ENCODE results near the gene CLTB.
A peak's percentile ranks its signal among the peaks of the same experiment; 100 is the strongest.

The CLTB gene

DNA sequence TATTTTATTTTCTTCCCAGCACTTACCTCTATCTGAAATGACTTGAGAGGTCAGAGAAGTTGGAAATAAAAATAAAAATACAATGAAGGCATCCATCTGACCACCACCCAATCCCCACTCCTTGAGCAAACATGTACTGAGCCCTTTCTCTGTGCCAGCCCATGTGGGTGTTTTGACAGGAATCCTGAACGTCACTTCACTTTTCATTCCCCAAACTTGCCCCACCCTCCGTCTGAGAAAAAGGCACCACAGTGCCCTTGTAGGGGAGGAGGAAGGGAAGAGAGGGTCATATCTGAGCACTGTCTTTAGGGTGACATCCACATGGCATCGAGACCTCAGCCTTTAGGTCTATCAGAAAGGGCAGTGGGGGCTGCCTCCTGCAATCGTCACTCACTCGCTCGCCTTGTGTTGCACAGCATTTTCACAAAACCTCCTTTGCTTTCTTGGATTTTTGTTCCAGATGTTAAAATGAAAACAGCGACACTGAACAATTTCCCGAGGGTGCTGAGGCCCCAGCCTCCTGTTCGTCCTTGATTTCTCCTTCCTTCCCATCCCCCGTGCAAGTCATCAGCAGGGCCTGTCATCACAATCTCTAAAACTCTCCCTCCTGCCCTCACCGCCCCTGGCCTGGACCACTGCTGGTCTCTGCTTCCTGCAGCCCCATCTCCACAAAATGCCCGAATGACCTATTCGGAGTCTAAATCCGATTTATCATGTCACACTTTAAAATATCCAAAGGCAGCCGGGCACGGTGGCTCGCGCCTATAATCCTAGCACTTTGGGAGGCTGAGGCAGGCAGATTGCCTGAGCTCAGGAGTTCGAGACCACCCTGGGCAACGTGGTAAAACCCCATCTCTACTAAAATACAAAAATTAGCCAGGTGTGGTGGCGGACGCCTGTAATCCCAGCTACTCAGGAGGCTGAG lies 14.8 kb downstream of the CLTB start:
- H3K4me3 Mint-ChIP-seq = no peak overlapping the region
- H3K36me3 Mint-ChIP-seq = peaks cover 15 to 47% of the 10 kb centered on the region in 2 donors
- no peak overlapping the region for H3K27ac Mint-ChIP-seq
- DNase-seq (no peak), ATAC-seq (replicated peaks) (no peak)
- H3K27me3 Mint-ChIP-seq = no peaks in the 10 kb centered on the region
- H3K4me1 Mint-ChIP-seq = peaks cover 0 to 4% of the 10 kb centered on the region in 2 donors
- no peaks in the 10 kb centered on the region for H3K9me3 Mint-ChIP-seq

GRCh38 chr5:176400382-176401156 lies 15.8 kb downstream of the CLTB start:
- Mint-ChIP-seq H3K27me3 (no peaks in the 10 kb centered on the region), H3K4me3 (no peak overlapping the region), H3K27ac (peak overlapping the region; percentile 63), H3K36me3 (peaks cover 19 to 42% of the 10 kb centered on the region in 2 donors), H3K4me1 (peaks cover 0 to 4% of the 10 kb centered on the region in 2 donors), H3K9me3 (no peaks in the 10 kb centered on the region)
- DNase-seq (no peak), ATAC-seq (replicated peaks) (no peak)

DNA sequence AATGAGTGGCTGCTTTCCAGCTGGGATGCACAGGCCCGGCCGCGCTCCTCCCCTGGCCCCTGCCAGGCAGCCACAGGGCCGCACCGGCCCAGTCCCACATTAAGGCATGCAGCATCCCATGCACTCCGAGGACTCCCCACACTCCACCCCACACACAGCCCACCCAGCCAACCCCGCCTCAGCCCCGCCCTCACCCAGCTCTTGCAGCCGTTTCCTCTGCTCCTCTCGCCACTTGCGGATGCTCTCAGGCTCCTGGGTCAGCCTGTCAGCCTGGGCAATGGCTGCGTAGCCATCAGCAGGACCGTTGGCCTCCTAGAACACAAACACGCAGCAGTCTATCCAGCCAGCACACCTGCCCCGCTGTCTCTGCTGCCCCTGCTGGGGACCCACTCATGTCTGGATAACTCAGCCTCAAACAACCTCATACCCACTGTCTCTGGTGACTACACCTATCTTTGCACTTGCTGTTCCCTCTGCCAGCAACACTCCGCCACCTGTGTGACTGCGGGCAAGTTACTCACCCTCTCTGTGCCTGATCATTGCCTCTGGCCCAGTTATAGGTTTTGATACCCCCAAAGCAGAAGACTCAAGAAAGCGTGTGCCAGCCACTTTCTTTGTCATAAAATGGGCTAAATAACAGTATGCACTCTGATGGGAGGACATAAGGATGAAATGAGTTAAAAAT lies 18.5 kb downstream of the CLTB start:
- H3K36me3 Mint-ChIP-seq = peaks cover 21 to 54% of the 10 kb centered on the region in 2 donors
- H3K4me3 Mint-ChIP-seq = no peak overlapping the region
- no peak overlapping the region for H3K27ac Mint-ChIP-seq
- no peak for ATAC-seq (replicated peaks)
- H3K4me1 Mint-ChIP-seq = peaks cover 0 to 4% of the 10 kb centered on the region in 2 donors
- no peaks in the 10 kb centered on the region for H3K27me3 Mint-ChIP-seq
- no peak for DNase-seq
- H3K9me3 Mint-ChIP-seq = no peaks in the 10 kb centered on the region

DNA sequence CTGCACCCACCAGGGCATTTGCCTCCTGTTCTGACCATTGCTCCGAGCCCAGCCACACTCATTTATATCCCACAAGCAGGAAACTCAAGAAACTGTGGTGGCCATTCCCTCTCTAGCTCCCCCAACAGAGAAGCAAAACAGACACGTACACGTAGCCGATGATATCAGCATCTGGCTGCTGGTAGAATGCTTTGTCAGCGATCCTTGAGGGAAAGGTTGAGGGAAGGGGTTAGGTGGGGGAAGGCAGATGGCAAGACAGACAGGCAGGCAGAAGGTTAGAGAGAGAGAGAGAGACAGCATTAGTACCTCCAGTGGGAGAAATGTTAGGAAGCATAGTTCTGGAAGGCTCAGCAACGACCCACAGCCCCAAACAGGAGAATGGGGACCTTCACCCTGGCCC lies 20.0 kb downstream of the CLTB start:
- Mint-ChIP-seq H3K27me3 (no peaks in the 10 kb centered on the region), H3K36me3 (peaks cover 24 to 57% of the 10 kb centered on the region in 2 donors), H3K27ac (no peak overlapping the region), H3K4me3 (no peak overlapping the region), H3K4me1 (peaks cover 4 to 9% of the 10 kb centered on the region in 2 donors), H3K9me3 (no peaks in the 10 kb centered on the region)
- no peak for ATAC-seq (replicated peaks)
- DNase-seq = no peak

DNA sequence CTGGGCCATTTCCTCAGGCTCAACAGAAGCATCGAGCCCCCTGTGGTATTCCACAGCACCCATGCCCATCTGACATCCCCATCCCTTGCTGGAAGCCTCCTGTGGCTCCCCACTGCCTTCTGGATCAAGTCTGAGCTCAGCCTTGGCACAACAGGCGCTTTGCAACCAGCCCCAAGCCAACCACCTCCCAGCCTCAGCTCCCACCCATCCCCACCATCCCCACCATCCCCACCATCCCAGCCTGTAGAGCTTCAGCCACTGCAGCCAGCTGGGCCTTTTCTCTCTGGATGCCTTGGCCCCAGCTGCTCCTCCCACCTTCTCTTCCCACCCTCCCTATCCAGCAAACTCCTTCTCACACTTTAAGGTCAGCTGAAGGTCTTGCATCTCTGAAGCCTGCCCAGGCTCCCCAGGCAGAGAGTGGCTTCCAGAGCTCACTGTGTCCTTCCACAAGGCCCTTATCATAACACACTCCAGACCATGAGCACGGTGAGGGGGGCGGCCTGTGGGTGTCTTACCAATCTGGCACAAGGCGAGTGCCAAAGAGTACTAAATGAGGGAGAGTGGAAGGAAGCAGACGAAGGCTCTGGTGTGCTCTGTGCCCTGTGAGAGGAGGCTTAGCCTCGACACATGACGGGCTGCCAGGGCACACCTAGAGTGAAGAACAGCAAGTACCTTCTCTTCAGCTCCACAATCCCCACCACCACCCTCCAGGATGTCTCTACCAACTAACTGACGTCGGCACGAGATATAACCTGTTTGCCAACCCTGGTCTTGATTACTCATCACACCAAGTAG lies 21.3 kb downstream of the CLTB start:
- Mint-ChIP-seq H3K36me3 (peaks cover 30 to 60% of the 10 kb centered on the region in 2 donors), H3K4me3 (no peak overlapping the region), H3K27me3 (no peaks in the 10 kb centered on the region), H3K27ac (peak overlapping the region; percentile 31), H3K9me3 (no peaks in the 10 kb centered on the region), H3K4me1 (peaks cover 0 to 13% of the 10 kb centered on the region in 2 donors)
- ATAC-seq (replicated peaks) (no peak), DNase-seq (no peak)

DNA sequence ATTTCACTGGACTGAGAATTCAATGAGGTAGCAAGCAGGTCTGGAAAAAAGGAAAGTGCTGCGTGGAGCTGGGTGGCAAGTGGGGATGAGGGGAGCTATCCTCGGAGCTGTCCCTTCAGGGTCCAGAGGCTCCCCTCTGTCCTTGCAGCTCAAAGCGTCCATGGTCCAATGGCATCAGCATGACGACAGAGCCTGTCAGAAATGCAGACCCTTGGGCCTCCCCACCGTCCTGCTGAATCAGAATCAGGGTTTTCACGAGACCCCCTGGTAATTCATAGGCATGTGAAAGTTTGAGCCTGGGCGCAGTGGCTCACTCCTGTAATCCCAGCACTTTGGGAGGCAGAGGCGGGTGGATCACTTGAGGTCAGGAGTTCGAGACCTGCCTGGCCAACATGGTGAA lies 22.2 kb downstream of the CLTB start:
- no peaks in the 10 kb centered on the region for H3K9me3 Mint-ChIP-seq
- H3K27ac Mint-ChIP-seq = no peak overlapping the region
- H3K4me1 Mint-ChIP-seq = peaks cover 2 to 18% of the 10 kb centered on the region in 2 donors
- no peaks in the 10 kb centered on the region for H3K27me3 Mint-ChIP-seq
- no peak for ATAC-seq (replicated peaks)
- no peak overlapping the region for H3K4me3 Mint-ChIP-seq
- peaks cover 30 to 62% of the 10 kb centered on the region in 2 donors for H3K36me3 Mint-ChIP-seq
- DNase-seq = no peak

DNA sequence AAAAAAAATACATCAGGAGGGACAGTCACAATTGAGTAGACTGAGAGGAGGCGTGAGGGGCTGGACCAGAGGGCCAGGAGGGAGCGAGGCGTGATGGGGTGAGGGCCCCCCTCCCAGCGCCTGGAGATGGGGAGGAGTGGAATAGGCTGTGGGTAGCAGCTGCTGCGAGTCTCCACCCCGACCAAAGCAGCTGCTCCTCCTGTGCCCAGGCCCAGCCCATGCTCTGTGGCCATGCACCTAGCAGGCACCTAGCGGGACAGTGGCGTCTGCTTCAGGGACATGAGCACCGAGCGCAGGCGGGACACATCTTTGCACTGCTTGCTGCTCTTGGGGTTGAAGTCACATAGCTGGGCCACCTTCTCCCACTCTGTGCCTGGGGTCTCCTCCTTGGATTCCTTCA lies 23.8 kb downstream of the CLTB start:
- H3K27ac Mint-ChIP-seq = peak overlapping the region; percentile 67

GRCh38 chr5:176391999-176392398 lies 24.3 kb downstream of the CLTB start:
- Mint-ChIP-seq H3K4me3 (no peak overlapping the region), H3K9me3 (no peaks in the 10 kb centered on the region), H3K27me3 (no peaks in the 10 kb centered on the region), H3K27ac (peak overlapping the region; percentile 67), H3K4me1 (peaks cover 8 to 30% of the 10 kb centered on the region in 2 donors), H3K36me3 (peaks cover 36 to 66% of the 10 kb centered on the region in 2 donors)
- DNase-seq = no peak
- ATAC-seq (replicated peaks) = no peak

More for the DNA sequence above, 23.8 kb downstream of the CLTB start:
- H3K4me1 Mint-ChIP-seq = peaks cover 4 to 25% of the 10 kb centered on the region in 2 donors
- no peaks in the 10 kb centered on the region for H3K27me3 Mint-ChIP-seq
- H3K9me3 Mint-ChIP-seq = no peaks in the 10 kb centered on the region
- no peak overlapping the region for H3K4me3 Mint-ChIP-seq
- H3K36me3 Mint-ChIP-seq = peaks cover 35 to 62% of the 10 kb centered on the region in 2 donors
- ATAC-seq (replicated peaks) (no peak), DNase-seq (no peak)

- Mint-ChIP-seq H3K9me3 (no peaks in the 10 kb centered on the region), H3K4me3 (no peak overlapping the region), H3K4me1 (peaks cover 13 to 35% of the 10 kb centered on the region in 2 donors), H3K27ac (peak overlapping the region; percentile 71), H3K27me3 (no peaks in the 10 kb centered on the region), H3K36me3 (peaks cover 35 to 66% of the 10 kb centered on the region in 2 donors)
- ATAC-seq (replicated peaks) (no peak), DNase-seq (no peak)
Measured at GRCh38 chr5:176391479-176391878, 24.9 kb downstream of the CLTB start.

DNA sequence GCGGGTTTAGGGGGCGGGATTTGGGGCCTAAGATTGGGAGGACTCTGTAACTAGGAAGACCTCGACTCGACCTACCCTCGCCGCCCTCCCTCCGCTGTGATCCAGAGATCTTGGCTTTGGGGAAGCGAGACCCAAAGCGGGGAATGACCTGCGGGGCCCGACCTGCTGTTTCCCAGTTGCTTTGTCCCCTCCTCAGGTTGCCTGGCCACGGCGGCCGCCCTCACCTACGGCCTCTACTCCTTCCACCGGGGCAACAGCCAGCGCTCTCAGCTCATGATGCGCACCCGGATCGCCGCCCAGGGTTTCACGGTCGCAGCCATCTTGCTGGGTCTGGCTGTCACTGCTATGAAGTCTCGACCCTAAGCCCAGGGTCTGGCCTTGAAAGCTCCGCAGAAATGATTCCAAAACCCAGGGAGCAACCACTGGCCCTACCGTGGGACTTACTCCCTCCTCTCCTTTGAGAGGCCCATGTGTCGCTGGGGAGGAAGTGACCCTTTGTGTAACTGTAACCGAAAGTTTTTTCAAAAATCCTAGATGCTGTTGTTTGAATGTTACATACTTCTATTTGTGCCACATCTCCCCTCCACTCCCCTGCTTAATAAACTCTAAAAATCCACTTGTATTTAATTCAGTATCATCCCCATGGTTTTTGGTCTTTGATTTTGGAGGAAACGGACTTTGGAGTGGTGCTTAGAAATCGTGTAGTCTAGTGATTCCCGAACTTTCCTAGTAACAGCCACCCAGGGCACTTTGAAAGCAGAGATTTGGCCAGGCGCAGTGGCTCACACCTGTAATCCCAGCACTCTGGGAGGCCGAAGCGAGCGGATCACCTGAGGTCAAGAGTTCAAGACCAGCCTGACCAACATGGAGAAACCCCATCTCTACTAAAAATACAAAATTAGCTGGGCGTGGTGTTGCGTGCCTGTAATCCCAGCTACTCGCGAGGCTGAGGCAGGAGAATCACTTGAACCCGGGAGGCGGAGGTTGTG lies 26.9 kb downstream of the CLTB start:
- peak overlapping the region; percentile 99 for H3K27ac Mint-ChIP-seq
- ATAC-seq (replicated peaks) (peak; percentile 53), DNase-seq (no peak)

GRCh38 chr5:176388444-176389134 lies 27.8 kb downstream of the CLTB start, which contains the start of the genes HIGD2A and NOP16:
Gene HIGD2A (plus strand): TSS chr5:176388751. CDS start chr5:176388820, 69 bp downstream.
Gene NOP16 (minus strand): TSS chr5:176388598. CDS start chr5:176388539, 59 bp downstream.
- no peaks in the 10 kb centered on the region for H3K9me3 Mint-ChIP-seq
- ATAC-seq (replicated peaks) = peak; percentile 90 to 91
- H3K4me1 Mint-ChIP-seq = peaks cover 22 to 53% of the 10 kb centered on the region in 2 donors
- peak within 1 kb of the TSS; percentile 99 for H3K27ac Mint-ChIP-seq
- H3K4me3 Mint-ChIP-seq = peak within 1 kb of the TSS; percentile 98 to 100
- H3K27me3 Mint-ChIP-seq = no peaks in the 10 kb centered on the region
- peaks cover 43 to 72% of the 10 kb centered on the region in 2 donors for H3K36me3 Mint-ChIP-seq
- DNase-seq = peak; percentile 96

More for the DNA sequence above, 26.9 kb downstream of the CLTB start:
- Mint-ChIP-seq H3K4me1 (peaks cover 22 to 53% of the 10 kb centered on the region in 2 donors), H3K27me3 (no peaks in the 10 kb centered on the region), H3K9me3 (no peaks in the 10 kb centered on the region), H3K4me3 (peak overlapping the region; percentile 98 to 100), H3K36me3 (peaks cover 40 to 65% of the 10 kb centered on the region in 2 donors)

DNA sequence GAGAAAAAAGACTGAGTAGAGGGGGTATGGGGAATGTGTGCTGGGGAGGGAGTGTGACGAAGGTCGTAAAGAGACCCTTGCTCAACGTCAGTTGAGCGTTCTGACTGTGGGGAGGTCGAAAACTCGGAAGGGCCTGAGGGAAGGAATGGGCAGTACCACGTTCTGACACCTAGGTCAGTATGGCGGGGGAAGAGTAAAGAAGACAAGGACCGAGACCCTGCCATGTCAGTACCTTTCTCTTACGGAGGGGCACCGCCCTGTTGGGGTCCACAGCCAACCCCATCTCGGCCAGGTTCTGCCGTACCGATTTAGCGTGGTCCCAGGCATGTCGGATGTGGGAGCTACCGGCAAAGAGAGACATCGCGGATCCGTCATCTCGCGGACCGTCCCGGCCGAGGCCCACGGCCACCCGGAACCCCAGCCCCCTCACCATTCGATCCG lies 28.3 kb downstream of the CLTB start:
- ATAC-seq (replicated peaks) (no peak), DNase-seq (no peak)
- Mint-ChIP-seq H3K27me3 (no peaks in the 10 kb centered on the region), H3K36me3 (peaks cover 44 to 75% of the 10 kb centered on the region in 2 donors), H3K4me3 (peak overlapping the region; percentile 98 to 100), H3K9me3 (no peaks in the 10 kb centered on the region), H3K27ac (peak overlapping the region; percentile 99), H3K4me1 (peaks cover 22 to 53% of the 10 kb centered on the region in 2 donors)

Data from stimulated activated naive B cell treated with anti-CD40 and anti-IgM and Interleukin-4, amounts not matched to agents 10 μg/mL and 1 μg/mL and 100 μg/mL, for 72 hours (primary cell).